Muscle of back (tissue), 11 donors: ENCODE data around the gene ZNF536. TPM values are rescaled to one million over a fixed set of nuclear protein-coding genes. Genes with fewer than 3 reads are reported as not detected.
A peak's percentile ranks its signal among the peaks of the same experiment; 100 is the strongest.

Experiments used
- DNase-seq, 3 donors: peaks; one replicate each; pipeline versions ENCODE4 v3.0.0 to v3.0.0-alpha.2; 2013
- polyA plus RNA-seq, 10 donors: library from polyadenylated mRNA; unstranded; fragments of 120-200 nt; gene quantifications; one replicate each; pipeline ENCODE4 v1.2.1, GENCODE V29; 2013; ENCODE audit not compliant: insufficient read length in 10 of 10

Gene ZNF536
- polyA plus RNA-seq, 10 donors, result 1.5 to 7.8 (median 2.7) TPM

GRCh38 chr19:30525383-30525782 is 153.2 kb downstream of the ZNF536 start:
- no peak for DNase-seq

- DNase-seq, result no peak
Measured at GRCh38 chr19:30528919-30529318, 156.7 kb downstream of the ZNF536 start.

- DNase-seq, result no peak
Measured at GRCh38 chr19:30529876-30530275, 157.7 kb downstream of the ZNF536 start.

- no peak for DNase-seq
Measured at GRCh38 chr19:30530751-30531150, 158.6 kb downstream of the ZNF536 start.

- no peak for DNase-seq
Measured at GRCh38 chr19:30535011-30535410, 162.8 kb downstream of the ZNF536 start.

GRCh38 chr19:30536975-30537374 is 164.8 kb downstream of the ZNF536 start:
- DNase-seq, result no peak

- DNase-seq, result no peak
Measured at GRCh38 chr19:30539315-30539714, 167.1 kb downstream of the ZNF536 start.

- DNase-seq, result no peak
Measured at GRCh38 chr19:30539981-30540380, 167.8 kb downstream of the ZNF536 start.

GRCh38 chr19:30540761-30541160 is 168.6 kb downstream of the ZNF536 start:
- DNase-seq, result peak in 1 of 3 donors; percentile 8

GRCh38 chr19:30541575-30541974 is 169.4 kb downstream of the ZNF536 start:
- no peak for DNase-seq

GRCh38 chr19:30543243-30543945 is 171.2 kb downstream of the ZNF536 start:
- DNase-seq, result no peak

- no peak for DNase-seq
Measured at GRCh38 chr19:30545752-30546151, 173.6 kb downstream of the ZNF536 start.

GRCh38 chr19:30546332-30546731 is 174.1 kb downstream of the ZNF536 start:
- DNase-seq, result no peak

GRCh38 chr19:30547246-30547645 is 175.1 kb downstream of the ZNF536 start:
- no peak for DNase-seq

GRCh38 chr19:30549151-30549550 is 177.0 kb downstream of the ZNF536 start:
- no peak for DNase-seq

GRCh38 chr19:30551271-30551670 is 179.1 kb downstream of the ZNF536 start:
- DNase-seq, result no peak

GRCh38 chr19:30552593-30552992 is 180.4 kb downstream of the ZNF536 start:
- DNase-seq, result no peak

GRCh38 chr19:30555075-30555790 is 183.0 kb downstream of the ZNF536 start:
- peak in 1 of 3 donors; percentile 22 for DNase-seq

GRCh38 chr19:30555791-30556110 is 183.6 kb downstream of the ZNF536 start:
- no peak for DNase-seq

- no peak for DNase-seq
Measured at GRCh38 chr19:30556230-30556711, 184.1 kb downstream of the ZNF536 start.

- DNase-seq, result peak in 2 of 3 donors; percentile 22 to 59
Measured at GRCh38 chr19:30557212-30557611, 185.0 kb downstream of the ZNF536 start.

GRCh38 chr19:30557927-30558557 is 185.9 kb downstream of the ZNF536 start:
- DNase-seq, result no peak

GRCh38 chr19:30558793-30559192 is 186.6 kb downstream of the ZNF536 start:
- no peak for DNase-seq
